ENCODE data around the gene STK38L.

GRCh38 chr12:27261866-27262265 is 17.8 kb downstream of the STK38L start:
- no peak for TF ChIP-seq CBX3 (IDR thresholded peaks at IDR 0.05; ENCODE audit: borderline replicate concordance, low read depth)
- TF ChIP-seq BCL3 (IDR thresholded peaks at IDR 0.05; ENCODE audit: borderline replicate concordance, insufficient read depth, low read depth, low read length, poor library complexity, severe bottlenecking) = no peak
- no peak for TF ChIP-seq CTCF (IDR thresholded peaks at IDR 0.05 in 2 of 3, conservative IDR thresholded peaks at IDR 0.05 in 1 of 3; ENCODE audit: control insufficient read depth in 2 of 3, extremely low read depth in 1 of 3, insufficient read depth in 1 of 3, low read depth in 3 of 3, low read length in 3 of 3)
- no peak for TF ChIP-seq STAT1 (conservative IDR thresholded peaks at IDR 0.05)
- TF ChIP-seq REST (IDR thresholded peaks at IDR 0.05; ENCODE audit: low read depth, low read length) = no peak
- no peak for TF ChIP-seq POLR2A (IDR thresholded peaks at IDR 0.05; ENCODE audit: low read depth, low read length)
- no peak for TF ChIP-seq ZBTB11 (CRISPR knock-in tag; IDR thresholded peaks at IDR 0.05)

Measured in GM12878 (cell line).